H1 (cell line): Measurements from ENCODE around the gene HOXD4. TPM values are rescaled to one million over a fixed set of nuclear protein-coding genes. Genes with fewer than 3 reads are reported as not detected.

Experiments used
- BRCA1 ChIP-seq: IDR thresholded peaks from 2 replicates; pipeline ENCODE4 v1.6.1; 2012; ENCODE audit warnings: low read depth, low read length, improper control_type of control experiment
- CEBPB ChIP-seq: IDR thresholded peaks from 2 replicates; pipeline ENCODE4 v1.6.1; 2012; ENCODE audit warnings: low read depth, low read length
- EGR1 ChIP-seq: IDR thresholded peaks from 2 replicates; pipeline ENCODE4 v1.6.1; 2011; ENCODE audit warnings: low read depth, low read length, borderline replicate concordance
- FOSL1 ChIP-seq: IDR thresholded peaks from 2 replicates; pipeline ENCODE4 v1.6.1; 2011; ENCODE audit warnings: mild to moderate bottlenecking, low read depth, low read length, moderate library complexity; ENCODE audit not compliant: insufficient read depth
- polyA plus RNA-seq, 7 experiments: library from polyadenylated mRNA; depleted of rRNA in 3 of 7; stranded (reverse) in 5 of 7; unstranded in 2 of 7; fragments of >200 nt in 5 of 7; fragments of 200-250 nt in 2 of 7; gene quantifications; 1 replicate in 5 of 7; 2 replicates in 1 of 7; 4 replicates in 1 of 7; pipeline versions ENCODE4 v1.2.1 to v1.2.3, GENCODE V29; 2011 to 2013; ENCODE audit warnings: missing spikeins in 2 of 7, mixed read lengths in 2 of 7
- total RNA-seq: library from RNA; stranded (reverse); fragmentation: NEBNext Ultra II Directional; extraction: Animal tissue kit (Norgen Biotek cat#: 25700); gene quantifications from 2 replicates; pipeline ENCODE4 v1.2.1, GENCODE V29; 2021

HOXD4 gene
- total and polyA plus RNA-seq, 2 of the 8 experiments (the other 6 are each of a cell fraction or from before 2014, with no cell fraction given), result not detected

- TF ChIP-seq FOSL1 (no peak), EGR1 (0 out of 2 replicates have a peak, but pooled peaks have one; percentile 17), BRCA1 (no peak), CEBPB (no peak)
These were observed 28.5 kb upstream of the HOXD4 start, which contains the start of gene HOXD9 (continued) for GRCh38 chr2:176122683-176123410.
